ENCODE results near the gene KCTD17. TPM values are rescaled to one million over a fixed set of nuclear protein-coding genes. Genes with fewer than 3 reads are reported as not detected.
A peak's percentile ranks its signal among the peaks of the same experiment; 100 is the strongest.

KCTD17 gene
- total RNA-seq, 2 experiments from 2014 or later, result 17.3 to 17.9 TPM

GRCh38 chr22:37043209-37043827 is 8.2 kb upstream of the KCTD17 start:
- Histone ChIP-seq H3K36me3 (ENCODE audit: insufficient read depth, low read length) (no peaks in the 10 kb centered on the region), H3K4me1 (ENCODE audit: insufficient read depth, low read length) (no peaks in the 10 kb centered on the region), H3K9me3 (ENCODE audit: control insufficient read depth in 1 of 2, insufficient read depth in 1 of 2, low read length in 2 of 2) (no peaks in the 10 kb centered on the region), H3K27ac (ENCODE audit: low read depth in 1 of 2, low read length in 2 of 2) (no peak overlapping the region), H3K4me3 (ENCODE audit: low read length) (no peak overlapping the region), H3K27me3 (ENCODE audit: control insufficient read depth in 1 of 2, insufficient read depth in 2 of 2, low read length in 2 of 2) (no peaks in the 10 kb centered on the region)
- ATAC-seq (ENCODE audit: poor library complexity) (no peak), DNase-seq (no peak)
- H3K36me3 Mint-ChIP-seq (ENCODE audit: low read depth), result no peaks in the 10 kb centered on the region
- TF ChIP-seq, protein P1, sequence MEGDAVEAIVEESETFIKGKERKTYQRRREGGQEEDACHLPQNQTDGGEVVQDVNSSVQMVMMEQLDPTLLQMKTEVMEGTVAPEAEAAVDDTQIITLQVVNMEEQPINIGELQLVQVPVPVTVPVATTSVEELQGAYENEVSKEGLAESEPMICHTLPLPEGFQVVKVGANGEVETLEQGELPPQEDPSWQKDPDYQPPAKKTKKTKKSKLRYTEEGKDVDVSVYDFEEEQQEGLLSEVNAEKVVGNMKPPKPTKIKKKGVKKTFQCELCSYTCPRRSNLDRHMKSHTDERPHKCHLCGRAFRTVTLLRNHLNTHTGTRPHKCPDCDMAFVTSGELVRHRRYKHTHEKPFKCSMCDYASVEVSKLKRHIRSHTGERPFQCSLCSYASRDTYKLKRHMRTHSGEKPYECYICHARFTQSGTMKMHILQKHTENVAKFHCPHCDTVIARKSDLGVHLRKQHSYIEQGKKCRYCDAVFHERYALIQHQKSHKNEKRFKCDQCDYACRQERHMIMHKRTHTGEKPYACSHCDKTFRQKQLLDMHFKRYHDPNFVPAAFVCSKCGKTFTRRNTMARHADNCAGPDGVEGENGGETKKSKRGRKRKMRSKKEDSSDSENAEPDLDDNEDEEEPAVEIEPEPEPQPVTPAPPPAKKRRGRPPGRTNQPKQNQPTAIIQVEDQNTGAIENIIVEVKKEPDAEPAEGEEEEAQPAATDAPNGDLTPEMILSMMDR (IDR thresholded peaks at IDR 0.05), result no peak
- H3K4me1 Mint-ChIP-seq (ENCODE audit: low read depth), result no peaks in the 10 kb centered on the region
- H3K27ac Mint-ChIP-seq, result no peak overlapping the region
- no peaks in the 10 kb centered on the region for H3K9me3 Mint-ChIP-seq
- ChIA-PET POLR2A (no interaction called here), CTCF (no interaction called here)
- intact Hi-C loops (cut with DNase I, micrococcal nuclease), result no loop called here
- H3K27me3 Mint-ChIP-seq, result no peaks in the 10 kb centered on the region
- no peak overlapping the region for H3K4me3 Mint-ChIP-seq

- CTCF ChIA-PET, result no interaction called here
- POLR2A ChIA-PET, result no interaction called here
- H3K27ac ChIP-seq (ENCODE audit: low read depth in 1 of 2, low read length in 2 of 2), result no peak overlapping the region
- H3K4me3 ChIP-seq (ENCODE audit: low read length), result no peak overlapping the region
- no peaks in the 10 kb centered on the region for H3K27me3 Mint-ChIP-seq
- H3K36me3 ChIP-seq (ENCODE audit: insufficient read depth, low read length), result no peaks in the 10 kb centered on the region
- H3K4me3 Mint-ChIP-seq, result no peak overlapping the region
- H3K9me3 Mint-ChIP-seq, result no peaks in the 10 kb centered on the region
- H3K27me3 ChIP-seq (ENCODE audit: control insufficient read depth in 1 of 2, insufficient read depth in 2 of 2, low read length in 2 of 2), result no peaks in the 10 kb centered on the region
- TF ChIP-seq, protein P1 (IDR thresholded peaks at IDR 0.05), result peak; percentile 34
- H3K4me1 Mint-ChIP-seq (ENCODE audit: low read depth), result no peaks in the 10 kb centered on the region
- intact Hi-C loops (cut with DNase I, micrococcal nuclease), result no loop called here
- H3K27ac Mint-ChIP-seq, result no peak overlapping the region
- ATAC-seq (ENCODE audit: poor library complexity), result no peak
- no peaks in the 10 kb centered on the region for H3K36me3 Mint-ChIP-seq (ENCODE audit: low read depth)
- H3K4me1 ChIP-seq (ENCODE audit: insufficient read depth, low read length), result no peaks in the 10 kb centered on the region
- peak in 10 of 14 experiments; percentile 13 to 65 (median 38) for DNase-seq
- H3K9me3 ChIP-seq (ENCODE audit: control insufficient read depth in 1 of 2, insufficient read depth in 1 of 2, low read length in 2 of 2), result no peaks in the 10 kb centered on the region
Observed at GRCh38 chr22:37043828-37044538, 7.6 kb upstream of the KCTD17 start.

DNA sequence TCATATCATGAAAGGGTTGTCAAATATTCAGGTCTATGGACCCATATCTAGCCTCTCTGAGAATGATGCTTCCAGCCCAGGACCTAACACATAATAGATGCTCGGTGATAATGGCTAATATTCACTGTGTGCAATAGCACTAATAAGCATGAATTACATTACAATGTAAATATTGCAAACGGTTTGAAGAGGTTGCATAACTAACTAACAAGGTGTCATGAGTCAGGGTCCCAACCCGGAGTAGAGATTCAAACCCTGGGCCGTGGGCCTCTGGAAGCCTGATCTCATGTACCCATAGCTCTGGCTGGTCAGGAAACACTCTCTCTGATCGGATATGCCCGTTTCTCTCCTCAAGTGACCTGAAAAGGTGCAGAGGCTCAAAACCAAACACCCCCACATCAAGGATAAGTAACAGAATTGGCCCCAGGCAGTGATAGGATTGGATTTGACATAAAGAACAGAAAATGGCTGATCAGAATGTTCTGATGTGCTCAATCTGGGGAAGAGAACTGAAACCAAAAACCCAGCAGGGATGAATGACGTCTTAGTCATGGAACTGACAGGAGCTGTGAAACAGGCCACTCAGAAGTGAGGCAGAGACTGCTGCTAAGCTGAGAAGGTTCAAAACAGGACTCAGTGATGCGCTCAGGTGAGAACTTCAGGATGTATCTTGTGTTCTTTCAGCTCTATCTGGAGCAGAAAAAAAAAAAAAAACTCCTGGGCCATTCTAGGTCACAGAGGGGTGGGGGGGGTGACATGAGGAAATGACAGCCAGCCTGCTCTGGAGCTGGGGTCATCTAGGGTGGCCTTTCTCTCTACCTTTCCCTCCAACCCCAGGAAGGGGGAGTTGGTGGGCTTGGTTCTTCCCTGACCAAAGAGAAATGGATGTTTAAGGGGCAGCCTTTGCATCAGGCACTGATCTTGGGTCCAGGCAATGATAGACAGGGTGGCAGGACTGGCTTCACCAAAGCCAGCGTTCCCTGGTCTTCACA is 6.6 kb upstream of the KCTD17 start:
- H3K27me3 Mint-ChIP-seq, result no peaks in the 10 kb centered on the region
- no peaks in the 10 kb centered on the region for H3K9me3 ChIP-seq (ENCODE audit: control insufficient read depth in 1 of 2, insufficient read depth in 1 of 2, low read length in 2 of 2)
- no peaks in the 10 kb centered on the region for H3K27me3 ChIP-seq (ENCODE audit: control insufficient read depth in 1 of 2, insufficient read depth in 2 of 2, low read length in 2 of 2)
- H3K36me3 Mint-ChIP-seq (ENCODE audit: low read depth), result no peaks in the 10 kb centered on the region
- H3K4me1 Mint-ChIP-seq (ENCODE audit: low read depth), result no peaks in the 10 kb centered on the region
- H3K9me3 Mint-ChIP-seq, result no peaks in the 10 kb centered on the region
- no peak overlapping the region for H3K27ac ChIP-seq (ENCODE audit: low read depth in 1 of 2, low read length in 2 of 2)
- TF ChIP-seq, protein P1 (IDR thresholded peaks at IDR 0.05), result no peak
- no peak overlapping the region for H3K4me3 Mint-ChIP-seq
- H3K4me3 ChIP-seq (ENCODE audit: low read length), result no peak overlapping the region
- intact Hi-C loops (cut with DNase I, micrococcal nuclease), result no loop called here
- no peaks in the 10 kb centered on the region for H3K4me1 ChIP-seq (ENCODE audit: insufficient read depth, low read length)
- no peak for ATAC-seq (ENCODE audit: poor library complexity)
- no peaks in the 10 kb centered on the region for H3K36me3 ChIP-seq (ENCODE audit: insufficient read depth, low read length)
- ChIA-PET CTCF (interaction anchor here (1.2 to 1.9 kb wide), 2 partner anchors 23 to 155 kb away, joined by 4 to 8 read pairs; no protein-coding TSS in a partner anchor), POLR2A (no interaction called here)
- no peak overlapping the region for H3K27ac Mint-ChIP-seq
- DNase-seq, result peak in 1 of 14 experiments; percentile 24
